ENCODE results near the gene DUT. TPM values are rescaled to one million over a fixed set of nuclear protein-coding genes. Genes with fewer than 3 reads are reported as not detected.
"Not testable (repeated sequence)": the region's sequence is repeated elsewhere in the genome, so short reads cannot be mapped to it uniquely, and the experiment has no call there.

Gene DUT
- total RNA-seq, 1 donor from 2014 or later, result 41.4 TPM

GRCh38 chr15:48324949-48325348 is 6.3 kb upstream of the DUT start:
- Histone ChIP-seq H3K4me3 (ENCODE audit: insufficient read depth, low read depth, low read length) (no peak overlapping the region), H3K9ac (ENCODE audit: low read length) (no peak overlapping the region), H3K27ac (ENCODE audit: low read depth, low read length) (no peak overlapping the region), H3K4me1 (ENCODE audit: insufficient read depth, low read length) (no peaks in the 10 kb centered on the region), H3K9me3 (ENCODE audit: insufficient read depth, low read depth, low read length) (no peaks in the 10 kb centered on the region), H3K36me3 (ENCODE audit: insufficient read depth, low read length) (no peaks in the 10 kb centered on the region), H3K4me2 (ENCODE audit: low read length) (no peak overlapping the region), H3K27me3 (ENCODE audit: insufficient read depth, low read length) (no peaks in the 10 kb centered on the region), H3K79me2 (ENCODE audit: insufficient read depth, low read length) (no peaks in the 10 kb centered on the region), H2AFZ (ENCODE audit: low read depth, low read length) (no peak overlapping the region), H4K20me1 (ENCODE audit: insufficient read depth, low read length) (no peaks in the 10 kb centered on the region)
- Mint-ChIP-seq H3K4me3 (ENCODE audit: unreplicated experiment) (no peak overlapping the region), H3K27ac (ENCODE audit: unreplicated experiment) (no peak overlapping the region), H3K36me3 (ENCODE audit: low read depth, unreplicated experiment) (no peaks in the 10 kb centered on the region), H3K9me3 (ENCODE audit: unreplicated experiment) (no peaks in the 10 kb centered on the region), H3K27me3 (ENCODE audit: low read depth, unreplicated experiment) (no peaks in the 10 kb centered on the region), H3K4me1 (ENCODE audit: low read depth, unreplicated experiment) (peaks cover 3% of the 10 kb centered on the region)
- FAIRE-seq (no peak), DNase-seq (ENCODE audit: low read depth) (no peak)
- TF ChIP-seq CTCF (IDR thresholded peaks at IDR 0.05; ENCODE audit: insufficient read depth, low read depth, low read length) (no peak), EZH2 (IDR thresholded peaks at IDR 0.05; ENCODE audit: insufficient read depth, low read length) (no peak)

GRCh38 chr15:48325400-48325799 is 5.8 kb upstream of the DUT start:
- peaks cover 3% of the 10 kb centered on the region for H3K79me2 ChIP-seq (ENCODE audit: insufficient read depth, low read length)
- H3K36me3 Mint-ChIP-seq (ENCODE audit: low read depth, unreplicated experiment), result no peaks in the 10 kb centered on the region
- no peaks in the 10 kb centered on the region for H3K9me3 Mint-ChIP-seq (ENCODE audit: unreplicated experiment)
- no peak overlapping the region for H3K9ac ChIP-seq (ENCODE audit: low read length)
- H2AFZ ChIP-seq (ENCODE audit: low read depth, low read length), result no peak overlapping the region
- no peaks in the 10 kb centered on the region for H3K27me3 ChIP-seq (ENCODE audit: insufficient read depth, low read length)
- H3K4me1 ChIP-seq (ENCODE audit: insufficient read depth, low read length), result peaks cover 3% of the 10 kb centered on the region
- no peaks in the 10 kb centered on the region for H3K9me3 ChIP-seq (ENCODE audit: insufficient read depth, low read depth, low read length)
- H3K4me3 Mint-ChIP-seq (ENCODE audit: unreplicated experiment), result no peak overlapping the region
- no peak overlapping the region for H3K27ac Mint-ChIP-seq (ENCODE audit: unreplicated experiment)
- no peak overlapping the region for H3K4me3 ChIP-seq (ENCODE audit: insufficient read depth, low read depth, low read length)
- no peaks in the 10 kb centered on the region for H3K27me3 Mint-ChIP-seq (ENCODE audit: low read depth, unreplicated experiment)
- H3K4me1 Mint-ChIP-seq (ENCODE audit: low read depth, unreplicated experiment), result peaks cover 7% of the 10 kb centered on the region
- no peak overlapping the region for H3K27ac ChIP-seq (ENCODE audit: low read depth, low read length)
- FAIRE-seq (no peak), DNase-seq (ENCODE audit: low read depth) (no peak)
- H3K36me3 ChIP-seq (ENCODE audit: insufficient read depth, low read length), result no peaks in the 10 kb centered on the region
- no peak overlapping the region for H3K4me2 ChIP-seq (ENCODE audit: low read length)
- no peak for TF ChIP-seq CTCF (IDR thresholded peaks at IDR 0.05; ENCODE audit: insufficient read depth, low read depth, low read length)
- TF ChIP-seq EZH2 (IDR thresholded peaks at IDR 0.05; ENCODE audit: insufficient read depth, low read length), result no peak
- no peaks in the 10 kb centered on the region for H4K20me1 ChIP-seq (ENCODE audit: insufficient read depth, low read length)

DNA sequence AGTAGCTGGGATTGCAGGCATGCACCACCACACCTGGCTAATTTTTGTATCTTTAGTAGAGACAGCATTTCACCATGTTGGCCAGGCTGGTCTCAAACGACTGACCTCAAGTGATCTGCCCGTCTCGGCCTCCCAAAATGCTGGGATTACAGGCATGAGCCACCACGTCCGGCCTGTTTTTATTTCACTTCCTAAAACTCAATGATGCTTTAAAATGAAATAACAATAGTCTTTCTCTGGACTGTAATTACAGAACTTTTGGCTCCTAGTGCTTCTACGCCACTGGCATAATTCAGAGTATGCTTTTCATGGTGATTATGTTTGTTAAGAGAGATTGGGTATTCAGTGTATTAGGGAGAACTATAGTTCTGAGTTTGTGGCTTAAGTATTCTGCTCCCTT is 5.0 kb upstream of the DUT start:
- not testable (repeated sequence) for H2AFZ ChIP-seq (ENCODE audit: low read depth, low read length); H4K20me1 ChIP-seq (ENCODE audit: insufficient read depth, low read length); FAIRE-seq; H3K27ac Mint-ChIP-seq (ENCODE audit: unreplicated experiment); H3K9me3 ChIP-seq (ENCODE audit: insufficient read depth, low read depth, low read length); H3K4me3 Mint-ChIP-seq (ENCODE audit: unreplicated experiment); DNase-seq (ENCODE audit: low read depth); H3K9ac ChIP-seq (ENCODE audit: low read length); H3K79me2 ChIP-seq (ENCODE audit: insufficient read depth, low read length); H3K9me3 Mint-ChIP-seq (ENCODE audit: unreplicated experiment); H3K27me3 ChIP-seq (ENCODE audit: insufficient read depth, low read length); H3K27me3 Mint-ChIP-seq (ENCODE audit: low read depth, unreplicated experiment); H3K4me1 Mint-ChIP-seq (ENCODE audit: low read depth, unreplicated experiment); H3K4me1 ChIP-seq (ENCODE audit: insufficient read depth, low read length); H3K36me3 Mint-ChIP-seq (ENCODE audit: low read depth, unreplicated experiment); H3K27ac ChIP-seq (ENCODE audit: low read depth, low read length); H3K4me2 ChIP-seq (ENCODE audit: low read length); H3K36me3 ChIP-seq (ENCODE audit: insufficient read depth, low read length); H3K4me3 ChIP-seq (ENCODE audit: insufficient read depth, low read depth, low read length)
